Measurements from ENCODE around the gene VPS33B.

Gene VPS33B

GRCh38 chr15:91031796-91032195 is 9.4 kb upstream of the VPS33B start:
- H3K27ac ChIP-seq (replicated peaks) = no peak overlapping the region
- H3K4me3 ChIP-seq (replicated peaks; ENCODE audit: insufficient read depth, low read length) = no peak overlapping the region
- DNase-seq (ENCODE audit: low read depth in 1 of 2, low spot score in 1 of 2) = no peak
- TF ChIP-seq SPI1 (IDR thresholded peaks at IDR 0.05; ENCODE audit: borderline replicate concordance, low read depth) (no peak), CTCF (IDR thresholded peaks at IDR 0.05; ENCODE audit: insufficient read depth, low read length) (no peak), POLR2AphosphoS5 (IDR thresholded peaks at IDR 0.05; ENCODE audit: low read depth) (no peak), REST (IDR thresholded peaks at IDR 0.05; ENCODE audit: insufficient replicate concordance, low read depth) (no peak), GABPA (IDR thresholded peaks at IDR 0.05; ENCODE audit: low read depth) (no peak)
- H3K27me3 ChIP-seq (ENCODE audit: insufficient read depth, poor library complexity, severe bottlenecking) = no peaks in the 10 kb centered on the region

GRCh38 chr15:91027677-91028076 is 5.3 kb upstream of the VPS33B start:
- H3K27ac ChIP-seq (replicated peaks) = no peak overlapping the region
- TF ChIP-seq GABPA (IDR thresholded peaks at IDR 0.05; ENCODE audit: low read depth) (no peak), SPI1 (IDR thresholded peaks at IDR 0.05; ENCODE audit: borderline replicate concordance, low read depth) (no peak), CTCF (IDR thresholded peaks at IDR 0.05; ENCODE audit: insufficient read depth, low read length) (no peak), POLR2AphosphoS5 (IDR thresholded peaks at IDR 0.05; ENCODE audit: low read depth) (no peak), REST (IDR thresholded peaks at IDR 0.05; ENCODE audit: insufficient replicate concordance, low read depth) (no peak)

GRCh38 chr15:91023720-91024119 is 1.3 kb upstream of the VPS33B start:
- no peaks in the 10 kb centered on the region for H3K27me3 ChIP-seq (ENCODE audit: insufficient read depth, poor library complexity, severe bottlenecking)
- H3K27ac ChIP-seq (replicated peaks) = no peak overlapping the region
- no peak overlapping the region for H3K4me3 ChIP-seq (replicated peaks; ENCODE audit: insufficient read depth, low read length)
- TF ChIP-seq REST (IDR thresholded peaks at IDR 0.05; ENCODE audit: insufficient replicate concordance, low read depth) = no peak
- TF ChIP-seq POLR2AphosphoS5 (IDR thresholded peaks at IDR 0.05; ENCODE audit: low read depth) = no peak
- TF ChIP-seq CTCF (IDR thresholded peaks at IDR 0.05; ENCODE audit: insufficient read depth, low read length) = no peak
- TF ChIP-seq SPI1 (IDR thresholded peaks at IDR 0.05; ENCODE audit: borderline replicate concordance, low read depth) = no peak
- no peak for TF ChIP-seq GABPA (IDR thresholded peaks at IDR 0.05; ENCODE audit: low read depth)
- no peak for DNase-seq (ENCODE audit: low read depth in 1 of 2, low spot score in 1 of 2)

More at GRCh38 chr15:91027677-91028076, 5.3 kb upstream of the VPS33B start:
- no peak overlapping the region for H3K4me3 ChIP-seq (replicated peaks; ENCODE audit: insufficient read depth, low read length)
- no peaks in the 10 kb centered on the region for H3K27me3 ChIP-seq (ENCODE audit: insufficient read depth, poor library complexity, severe bottlenecking)
- DNase-seq (ENCODE audit: low read depth in 1 of 2, low spot score in 1 of 2) = no peak
